Stimulated activated CD4-positive, alpha-beta T cell treated with anti-CD3 and anti-CD28 coated beads, Interleukin-12 subunit alpha, Interleukin-12 subunit beta, amount 100 ng/mL, for 24 hours (primary cell): ENCODE measurements around the gene ZMYND11.

Experiments
- DNase-seq, 2 experiments: peaks; one replicate each; pipeline ENCODE4 v3.0.0-alpha.2; 2020; ENCODE audit warnings: low read depth in 2 of 2

The ZMYND11 gene

GRCh38 chr10:191703-192518, 56.7 kb downstream of the ZMYND11 start:
- DNase-seq = no peak

DNA sequence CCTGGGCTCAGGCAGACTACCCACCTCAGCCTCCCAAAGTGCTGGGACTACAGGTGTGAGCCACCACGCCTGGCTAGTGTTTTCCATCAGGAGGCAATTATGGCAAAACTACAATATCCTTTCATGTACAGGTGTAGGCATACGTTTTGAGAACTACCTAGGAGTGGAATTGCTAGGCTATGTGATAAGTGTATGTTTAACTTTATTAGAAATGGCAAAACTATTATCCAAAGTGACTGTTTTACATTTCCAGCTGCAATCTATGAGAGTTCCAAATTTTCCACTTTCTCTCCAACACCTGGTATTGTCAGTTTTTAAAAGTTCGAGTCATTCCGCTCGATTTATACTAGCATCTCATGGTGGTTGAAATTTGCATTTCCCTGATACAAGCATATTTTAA, 59.0 kb downstream of the ZMYND11 start:
- no peak for DNase-seq

- DNase-seq = no peak
Observed at GRCh38 chr10:200405-200804, 65.2 kb downstream of the ZMYND11 start.

DNA sequence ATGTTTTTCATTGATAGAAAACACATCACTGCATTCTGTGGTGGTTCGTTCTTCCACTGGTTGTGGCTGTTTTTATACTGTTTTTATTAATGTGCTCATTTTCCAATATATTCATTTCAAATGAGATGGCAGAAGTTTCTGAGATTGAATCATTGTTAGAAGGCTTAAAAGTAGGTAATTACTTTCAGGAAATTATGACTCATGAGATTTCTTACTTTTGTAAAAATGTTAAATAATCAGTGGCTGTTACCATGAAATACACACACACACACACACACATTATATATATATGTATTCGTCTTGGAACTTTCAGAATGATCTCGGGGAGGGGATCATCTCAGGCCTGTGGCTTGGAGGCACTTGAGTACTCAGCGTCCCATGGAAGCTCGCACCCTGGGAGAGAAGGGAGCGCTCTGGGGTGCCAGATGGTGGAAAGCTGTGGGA, 66.1 kb downstream of the ZMYND11 start:
- no peak for DNase-seq

DNA sequence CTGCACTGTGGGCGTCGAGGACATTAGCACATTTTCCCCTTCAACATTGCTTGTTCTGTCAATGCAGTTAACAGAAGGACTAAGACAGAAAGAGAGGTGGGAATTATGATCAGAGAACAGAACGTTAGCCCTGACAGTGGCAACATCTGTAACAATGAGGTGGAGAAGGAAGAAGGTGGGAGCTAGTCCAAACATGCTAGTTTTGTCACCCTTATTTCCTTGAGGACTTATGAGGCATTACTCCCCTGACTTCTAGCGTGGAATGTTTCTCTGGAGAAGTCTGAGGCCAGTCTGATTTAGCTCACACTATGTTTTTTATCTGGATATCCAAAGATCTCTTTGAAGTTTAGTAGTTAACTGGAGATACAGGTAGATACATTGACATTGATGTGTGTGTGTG, 73.4 kb downstream of the ZMYND11 start:
- no peak for DNase-seq

- no peak for DNase-seq
Observed at GRCh38 chr10:209357-209756, 74.1 kb downstream of the ZMYND11 start.

GRCh38 chr10:210297-210696, 75.0 kb downstream of the ZMYND11 start:
- DNase-seq = no peak

GRCh38 chr10:215444-215843, 80.2 kb downstream of the ZMYND11 start:
- DNase-seq = no peak

- no peak for DNase-seq
Observed at GRCh38 chr10:218798-219197, 83.5 kb downstream of the ZMYND11 start.

GRCh38 chr10:219731-220472, 84.6 kb downstream of the ZMYND11 start:
- no peak for DNase-seq

- DNase-seq = no peak
Observed at GRCh38 chr10:224571-224970, 89.3 kb downstream of the ZMYND11 start.

DNA sequence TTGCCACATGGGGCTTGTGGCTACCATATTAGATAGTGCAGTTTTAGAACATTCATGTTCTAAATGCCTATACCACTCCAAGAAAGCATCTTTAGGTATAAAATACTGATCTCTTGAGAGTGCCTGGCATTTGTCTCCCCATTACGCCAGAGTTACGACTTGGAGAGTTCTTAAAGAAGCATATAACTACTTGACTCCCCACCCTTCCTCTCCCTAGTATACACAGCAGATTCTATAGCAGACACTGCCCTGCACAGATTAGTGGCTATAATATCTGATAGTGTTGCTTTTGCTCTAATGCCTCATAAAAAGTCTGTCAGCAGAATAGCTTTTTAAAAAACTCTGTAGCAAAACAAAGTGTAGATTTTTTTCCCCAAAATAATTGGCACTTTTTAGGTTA, 90.8 kb downstream of the ZMYND11 start:
- DNase-seq = no peak

GRCh38 chr10:227014-227413, 91.8 kb downstream of the ZMYND11 start:
- no peak for DNase-seq

DNA sequence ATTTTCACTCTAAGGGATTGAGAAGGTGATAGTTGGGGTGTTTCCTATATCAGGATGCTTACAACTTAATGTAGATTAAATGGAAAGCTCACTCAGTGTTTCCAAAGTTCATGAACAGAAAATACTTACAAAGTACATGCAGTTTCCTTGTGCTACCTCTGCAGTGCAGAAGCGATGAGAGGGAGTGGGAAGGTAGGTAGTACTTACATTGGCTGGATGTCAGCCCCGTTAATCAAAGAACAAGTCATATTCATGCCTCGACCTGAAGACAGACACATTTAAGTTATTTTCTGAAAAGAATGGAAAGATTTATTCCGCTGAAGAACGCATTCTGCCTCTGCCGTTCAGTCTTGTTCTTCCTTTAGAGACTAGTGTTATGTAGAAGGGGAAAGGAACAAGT, 93.1 kb downstream of the ZMYND11 start:
- no peak for DNase-seq

DNA sequence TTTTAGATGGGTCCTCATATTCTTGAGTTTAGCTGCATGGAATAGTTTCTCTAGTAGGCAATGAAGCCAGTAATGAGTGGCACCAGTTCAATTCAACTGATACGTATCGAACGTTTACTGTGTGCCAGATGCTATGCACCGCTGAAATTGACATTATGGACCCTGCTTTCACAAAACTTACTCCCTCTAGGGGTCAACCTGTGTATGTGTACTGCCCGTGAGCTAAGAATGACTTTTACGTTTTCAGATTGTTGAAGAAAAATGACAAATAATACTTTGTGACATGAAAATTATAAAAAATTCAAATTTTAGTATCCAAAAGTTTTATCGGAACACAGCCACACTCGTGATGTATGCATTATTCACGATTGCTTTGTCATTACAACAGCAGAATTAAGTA, 95.5 kb downstream of the ZMYND11 start:
- DNase-seq = no peak

- no peak for DNase-seq
Observed at GRCh38 chr10:232061-232460, 96.8 kb downstream of the ZMYND11 start.

GRCh38 chr10:232878-233277, 97.6 kb downstream of the ZMYND11 start:
- DNase-seq = no peak

GRCh38 chr10:234708-235406, 99.6 kb downstream of the ZMYND11 start:
- no peak for DNase-seq

DNA sequence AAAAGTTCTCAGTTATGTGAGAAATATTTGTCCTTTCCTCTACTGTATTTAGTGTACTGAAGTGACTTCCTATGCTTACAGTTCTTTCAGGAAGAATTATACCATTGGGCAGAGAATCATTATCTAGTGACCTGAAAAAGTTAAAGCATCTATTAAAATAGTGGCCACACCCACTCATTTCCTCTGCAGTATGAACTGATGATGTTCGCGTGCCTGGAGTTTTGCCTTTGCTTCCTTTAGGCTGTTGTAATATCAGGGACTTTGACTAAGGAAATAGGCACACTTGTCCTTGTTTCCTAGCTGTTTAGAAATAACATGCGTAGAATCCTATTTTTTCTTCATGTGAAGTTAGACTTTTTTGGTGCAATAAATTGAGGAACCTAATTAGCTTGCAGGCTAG, 100.7 kb downstream of the ZMYND11 start:
- no peak for DNase-seq

DNA sequence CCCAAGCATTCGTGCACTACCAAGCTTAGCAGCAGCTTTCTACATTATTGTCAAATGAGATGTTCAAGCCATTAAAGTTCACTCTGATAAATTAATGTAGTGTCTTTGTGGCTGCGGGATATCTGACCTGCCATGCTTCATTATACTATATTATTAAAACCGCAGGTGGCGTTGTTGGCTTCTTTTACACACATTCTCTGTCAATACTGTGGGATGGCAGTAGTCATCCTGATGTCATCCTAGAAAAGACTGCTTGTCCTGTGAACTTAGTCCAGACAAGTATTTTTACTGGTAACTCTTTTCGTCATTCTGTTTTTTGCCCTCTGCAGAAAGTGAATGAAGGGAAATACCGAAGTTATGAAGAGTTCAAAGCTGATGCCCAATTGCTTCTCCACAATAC, 103.9 kb downstream of the ZMYND11 start:
- DNase-seq = no peak

DNA sequence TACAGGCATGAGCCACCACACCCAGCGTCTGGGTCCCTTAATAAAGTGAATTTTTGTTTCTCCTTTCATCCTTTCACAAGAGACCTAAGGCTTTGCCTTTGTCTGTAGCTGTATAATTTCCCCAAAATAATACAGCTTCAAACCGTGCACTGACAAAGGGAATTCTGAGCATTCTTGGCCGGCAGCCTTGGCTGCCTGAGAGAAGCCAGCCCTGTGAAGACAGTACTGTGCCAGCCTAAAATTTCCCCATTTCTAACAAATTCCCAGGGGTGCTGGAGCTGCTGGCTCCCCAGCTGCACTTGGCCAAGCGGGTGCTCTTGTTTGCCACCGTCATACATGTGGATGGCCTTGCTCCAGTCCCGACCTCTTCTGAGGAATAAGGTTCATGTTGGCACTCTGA, 106.2 kb downstream of the ZMYND11 start:
- no peak for DNase-seq

- DNase-seq = no peak
Observed at GRCh38 chr10:241966-242643, 106.8 kb downstream of the ZMYND11 start.
